22Rv1 (cell line): ENCODE results near the gene DLG3.

ENCODE experiments used
- ZFX ChIP-seq: fragments of 450-650 bp; IDR thresholded peaks from 2 replicates; pipeline ENCODE4 v1.6.1; 2017; ENCODE audit warnings: antibody characterized with exemption, borderline replicate concordance
- TF ChIP-seq, protein P1 (sequence below): fragments of 450-650 bp; IDR thresholded peaks from 2 replicates; pipeline ENCODE4 v1.5.1; 2017; ENCODE audit warnings: mild to moderate bottlenecking

DNA sequence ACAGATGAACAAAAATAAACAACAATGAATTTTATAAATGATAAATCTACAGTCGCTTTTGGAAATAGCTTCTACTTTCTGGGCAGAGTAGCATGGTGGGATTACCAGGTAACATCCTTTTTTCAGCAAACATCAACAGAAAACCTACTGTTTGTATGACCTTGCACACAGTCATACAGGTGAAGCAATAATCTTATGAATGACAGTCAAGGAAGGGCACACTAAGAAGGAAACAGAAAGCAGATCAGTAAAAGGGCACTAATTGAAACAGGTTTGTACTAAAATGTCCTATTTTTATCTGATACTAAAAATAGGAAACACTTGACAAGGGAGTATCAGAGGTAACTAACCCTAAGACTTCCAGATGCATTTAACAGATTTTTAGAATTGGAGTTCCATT is 108.9 kb downstream of the DLG3 start:
- TF ChIP-seq, protein P1, sequence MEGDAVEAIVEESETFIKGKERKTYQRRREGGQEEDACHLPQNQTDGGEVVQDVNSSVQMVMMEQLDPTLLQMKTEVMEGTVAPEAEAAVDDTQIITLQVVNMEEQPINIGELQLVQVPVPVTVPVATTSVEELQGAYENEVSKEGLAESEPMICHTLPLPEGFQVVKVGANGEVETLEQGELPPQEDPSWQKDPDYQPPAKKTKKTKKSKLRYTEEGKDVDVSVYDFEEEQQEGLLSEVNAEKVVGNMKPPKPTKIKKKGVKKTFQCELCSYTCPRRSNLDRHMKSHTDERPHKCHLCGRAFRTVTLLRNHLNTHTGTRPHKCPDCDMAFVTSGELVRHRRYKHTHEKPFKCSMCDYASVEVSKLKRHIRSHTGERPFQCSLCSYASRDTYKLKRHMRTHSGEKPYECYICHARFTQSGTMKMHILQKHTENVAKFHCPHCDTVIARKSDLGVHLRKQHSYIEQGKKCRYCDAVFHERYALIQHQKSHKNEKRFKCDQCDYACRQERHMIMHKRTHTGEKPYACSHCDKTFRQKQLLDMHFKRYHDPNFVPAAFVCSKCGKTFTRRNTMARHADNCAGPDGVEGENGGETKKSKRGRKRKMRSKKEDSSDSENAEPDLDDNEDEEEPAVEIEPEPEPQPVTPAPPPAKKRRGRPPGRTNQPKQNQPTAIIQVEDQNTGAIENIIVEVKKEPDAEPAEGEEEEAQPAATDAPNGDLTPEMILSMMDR: no peak
- TF ChIP-seq ZFX: no peak
